GM19468 (cell line): ENCODE measurements around the gene GANC.

Experiments
- ATAC-seq: cut with Tn5 transposase; IDR thresholded peaks from one replicate; pipeline ENCODE4 v1.9.1; 2021; ENCODE audit warnings: mild to moderate bottlenecking, moderate library complexity, moderate number of reproducible peaks; ENCODE audit not compliant: unreplicated experiment; ENCODE audit errors: extremely low read depth

The GANC gene

GRCh38 chr15:42371096-42371495 is 98.1 kb downstream of the GANC start:
- no peak for ATAC-seq

GRCh38 chr15:42373274-42373673 is 100.3 kb downstream of the GANC start:
- ATAC-seq, result no peak

- ATAC-seq, result no peak
These were observed 100.9 kb downstream of the GANC start for GRCh38 chr15:42373936-42374335.

GRCh38 chr15:42374810-42375209 is 101.8 kb downstream of the GANC start:
- ATAC-seq, result no peak

GRCh38 chr15:42375252-42375651 is 102.3 kb downstream of the GANC start:
- no peak for ATAC-seq

GRCh38 chr15:42375941-42376340 is 102.9 kb downstream of the GANC start:
- ATAC-seq, result no peak

- no peak for ATAC-seq
These were observed 105.0 kb downstream of the GANC start for GRCh38 chr15:42378011-42378410.

- ATAC-seq, result no peak
These were observed 111.6 kb downstream of the GANC start for GRCh38 chr15:42384597-42384996.

- ATAC-seq, result no peak
These were observed 112.4 kb downstream of the GANC start for GRCh38 chr15:42385206-42385979.

- ATAC-seq, result no peak
These were observed 113.1 kb downstream of the GANC start for GRCh38 chr15:42385980-42386700.

GRCh38 chr15:42387603-42388002 is 114.6 kb downstream of the GANC start:
- ATAC-seq, result no peak

GRCh38 chr15:42392309-42393024 is 119.5 kb downstream of the GANC start:
- ATAC-seq, result no peak

- no peak for ATAC-seq
These were observed 121.1 kb downstream of the GANC start for GRCh38 chr15:42394106-42394505.

GRCh38 chr15:42395838-42396237 is 122.8 kb downstream of the GANC start:
- ATAC-seq, result no peak

GRCh38 chr15:42401544-42402454 is 128.8 kb downstream of the GANC start:
- ATAC-seq, result no peak

GRCh38 chr15:42402455-42403205 is 129.6 kb downstream of the GANC start:
- ATAC-seq, result no peak

- no peak for ATAC-seq
These were observed 130.4 kb downstream of the GANC start for GRCh38 chr15:42403389-42403788.

GRCh38 chr15:42404461-42405235 is 131.6 kb downstream of the GANC start:
- no peak for ATAC-seq
